ENCODE measurements around the gene RPL19.

DNA sequence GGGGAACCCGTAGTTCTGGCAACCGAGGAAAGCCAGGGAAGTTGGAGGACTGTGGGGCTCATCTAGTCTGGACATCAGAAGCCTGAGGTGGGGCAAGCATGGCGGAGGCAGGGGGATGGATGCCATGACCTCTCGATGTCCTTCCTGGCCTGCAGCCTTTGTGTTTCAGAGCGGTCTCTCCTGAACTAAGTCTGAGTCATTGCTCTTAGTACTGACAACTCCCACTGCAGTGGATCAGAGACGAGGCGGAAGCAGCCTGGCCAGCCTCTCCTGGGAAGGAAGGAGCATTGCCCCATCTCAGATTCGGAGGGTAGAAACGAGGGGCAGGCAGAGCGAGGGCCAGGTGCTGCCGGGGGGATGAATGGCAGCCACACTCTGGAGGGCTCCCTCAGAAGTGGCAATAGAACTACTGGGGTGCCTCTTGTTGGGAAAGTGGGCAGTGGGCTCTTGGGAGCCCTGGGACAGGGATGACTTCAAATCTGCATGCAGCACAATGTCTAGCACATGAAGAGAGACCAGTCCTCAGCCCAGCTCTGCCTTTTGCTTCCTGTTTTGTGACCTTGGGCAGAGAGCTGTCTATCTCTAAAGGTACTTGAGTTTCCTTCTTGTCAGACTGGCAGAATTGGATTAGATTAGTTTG is 29.3 kb downstream of the RPL19 start:
- TF ChIP-seq, protein P1, sequence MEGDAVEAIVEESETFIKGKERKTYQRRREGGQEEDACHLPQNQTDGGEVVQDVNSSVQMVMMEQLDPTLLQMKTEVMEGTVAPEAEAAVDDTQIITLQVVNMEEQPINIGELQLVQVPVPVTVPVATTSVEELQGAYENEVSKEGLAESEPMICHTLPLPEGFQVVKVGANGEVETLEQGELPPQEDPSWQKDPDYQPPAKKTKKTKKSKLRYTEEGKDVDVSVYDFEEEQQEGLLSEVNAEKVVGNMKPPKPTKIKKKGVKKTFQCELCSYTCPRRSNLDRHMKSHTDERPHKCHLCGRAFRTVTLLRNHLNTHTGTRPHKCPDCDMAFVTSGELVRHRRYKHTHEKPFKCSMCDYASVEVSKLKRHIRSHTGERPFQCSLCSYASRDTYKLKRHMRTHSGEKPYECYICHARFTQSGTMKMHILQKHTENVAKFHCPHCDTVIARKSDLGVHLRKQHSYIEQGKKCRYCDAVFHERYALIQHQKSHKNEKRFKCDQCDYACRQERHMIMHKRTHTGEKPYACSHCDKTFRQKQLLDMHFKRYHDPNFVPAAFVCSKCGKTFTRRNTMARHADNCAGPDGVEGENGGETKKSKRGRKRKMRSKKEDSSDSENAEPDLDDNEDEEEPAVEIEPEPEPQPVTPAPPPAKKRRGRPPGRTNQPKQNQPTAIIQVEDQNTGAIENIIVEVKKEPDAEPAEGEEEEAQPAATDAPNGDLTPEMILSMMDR (IDR thresholded peaks at IDR 0.05; ENCODE audit: poor library complexity) = no peak
- TF ChIP-seq EZH2 (IDR thresholded peaks at IDR 0.05; ENCODE audit: borderline replicate concordance) = no peak
- TF ChIP-seq EZH2phosphoT487 (IDR thresholded peaks at IDR 0.05; ENCODE audit: low read depth, severe bottlenecking, unreplicated experiment) = no peak
